CD4-positive, alpha-beta T cell (primary cell): ENCODE results near the gene MED15. TPM values are rescaled to one million over a fixed set of nuclear protein-coding genes. Genes with fewer than 3 reads are reported as not detected.

Experiments
- ATAC-seq: fragments of 200-7000 bp; cut with Tn5 transposase; one replicate; pipeline ENCODE4 v1.10.0; 2022; ENCODE audit warnings: mild to moderate bottlenecking; ENCODE audit not compliant: poor library complexity
- CTCF ChIA-PET: fragments of 350-600 bp; sonication (Branson Sonifier 250); formaldehyde crosslinking; loops from one replicate; lab custom pipeline; 2021; ENCODE audit warnings: antibody characterized with exemption, inconsistent platforms; lab: Charles Lee
- POLR2A ChIA-PET: fragments of 350-600 bp; sonication (Branson Sonifier 250); formaldehyde crosslinking; loops from one replicate; lab custom pipeline; 2021; ENCODE audit warnings: antibody characterized with exemption, inconsistent platforms; lab: Charles Lee
- DNase-seq, 14 experiments: peaks; one replicate each; pipeline ENCODE4 v3.0.0-alpha.2; 2013 to 2020; ENCODE audit warnings: mixed read lengths in 2 of 14
- H3K27ac ChIP-seq, 2 donors: one replicate each; pipeline versions ENCODE4 v1.5.1 to v1.7.0; 2013; ENCODE audit warnings: low read length in 2 of 2, low read depth in 1 of 2, mild to moderate bottlenecking in 1 of 2
- H3K27me3 ChIP-seq, 2 experiments: 1 replicate in 1 of 2; 2 replicates in 1 of 2; pipeline versions ENCODE4 v1.6.1 to v1.7.0; 2013; ENCODE audit warnings: low read length in 2 of 2, control low read depth in 1 of 2, mild to moderate bottlenecking in 1 of 2, moderate library complexity in 1 of 2; ENCODE audit not compliant: insufficient read depth in 2 of 2, control insufficient read depth in 1 of 2
- H3K36me3 ChIP-seq: one replicate; pipeline ENCODE4 v1.6.1; 2013; ENCODE audit warnings: low read length, control low read depth; ENCODE audit not compliant: insufficient read depth
- H3K4me1 ChIP-seq: one replicate; pipeline ENCODE4 v1.6.1; 2013; ENCODE audit warnings: low read length, control low read depth; ENCODE audit not compliant: insufficient read depth
- H3K4me3 ChIP-seq: one replicate; pipeline ENCODE4 v1.5.1; 2013; ENCODE audit warnings: mild to moderate bottlenecking, low read length, moderate library complexity
- H3K9me3 ChIP-seq, 2 experiments: 1 replicate in 1 of 2; 2 replicates in 1 of 2; pipeline versions ENCODE4 v1.6.1 to v1.7.0; 2013; ENCODE audit warnings: low read length in 2 of 2, mild to moderate bottlenecking in 2 of 2, control low read depth in 1 of 2, moderate library complexity in 1 of 2; ENCODE audit not compliant: control insufficient read depth in 1 of 2, insufficient read depth in 1 of 2
- H3K27ac Mint-ChIP-seq: one replicate; pipeline ENCODE4 v1.8.0; 2020; ENCODE audit warnings: mixed read lengths
- H3K27me3 Mint-ChIP-seq: one replicate; pipeline ENCODE4 v1.8.0; 2021; ENCODE audit warnings: mixed read lengths
- H3K36me3 Mint-ChIP-seq: one replicate; pipeline ENCODE4 v1.8.0; 2021; ENCODE audit warnings: low read depth, mixed read lengths
- H3K4me1 Mint-ChIP-seq: one replicate; pipeline ENCODE4 v1.8.0; 2021; ENCODE audit warnings: low read depth, mixed read lengths
- H3K4me3 Mint-ChIP-seq: one replicate; pipeline ENCODE4 v1.8.0; 2020; ENCODE audit warnings: mild to moderate bottlenecking, mixed read lengths
- H3K9me3 Mint-ChIP-seq: one replicate; pipeline ENCODE4 v1.8.0; 2020; ENCODE audit warnings: mixed read lengths
- intact Hi-C, 2 experiments: fragments of 100-400 bp; cut with DNase I in 1 of 2; cut with micrococcal nuclease in 1 of 2; formaldehyde crosslinking; loops; one replicate each; pipeline versions ENCODE4 v1.15.1 to v1.9.0; 2023 to 2025; cut with DNase I, micrococcal nuclease
- total RNA-seq, 174 experiments: library from RNA in 2 of 174; stranded (reverse) in 2 of 174; gene quantifications; one replicate each; pipeline ENCODE4 v1.2.3 and lab custom pipeline; 2021 to 2026
- TF ChIP-seq, protein P1 (sequence below): fragments of 200-600 bp; IDR thresholded peaks from one replicate; pipeline ENCODE4 v1.8.0; 2022; ENCODE audit warnings: antibody characterized with exemption, mild to moderate bottlenecking

The MED15 gene
- total RNA-seq, 2 experiments from 2014 or later: 181 to 191 TPM

DNA sequence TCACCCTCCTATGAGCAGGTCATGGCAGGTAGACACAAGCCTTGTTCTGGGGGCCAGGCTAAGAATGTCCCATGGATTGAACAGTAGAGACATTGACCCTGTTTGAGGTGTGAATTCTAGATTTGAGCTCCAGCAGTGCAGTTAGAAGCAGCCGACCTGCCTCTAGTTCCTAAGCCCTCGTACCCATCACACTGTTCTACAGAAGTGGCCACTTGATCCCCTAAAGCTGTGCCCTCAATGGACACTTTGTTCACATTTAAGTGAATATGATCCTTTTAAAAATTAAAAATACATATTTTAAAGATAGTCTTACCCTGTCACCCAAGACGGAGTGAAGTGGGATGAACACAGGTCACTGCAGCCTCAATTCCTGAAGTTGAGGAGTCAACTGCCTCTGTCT, 122.0 kb downstream of the MED15 start:
- TF ChIP-seq, protein P1, sequence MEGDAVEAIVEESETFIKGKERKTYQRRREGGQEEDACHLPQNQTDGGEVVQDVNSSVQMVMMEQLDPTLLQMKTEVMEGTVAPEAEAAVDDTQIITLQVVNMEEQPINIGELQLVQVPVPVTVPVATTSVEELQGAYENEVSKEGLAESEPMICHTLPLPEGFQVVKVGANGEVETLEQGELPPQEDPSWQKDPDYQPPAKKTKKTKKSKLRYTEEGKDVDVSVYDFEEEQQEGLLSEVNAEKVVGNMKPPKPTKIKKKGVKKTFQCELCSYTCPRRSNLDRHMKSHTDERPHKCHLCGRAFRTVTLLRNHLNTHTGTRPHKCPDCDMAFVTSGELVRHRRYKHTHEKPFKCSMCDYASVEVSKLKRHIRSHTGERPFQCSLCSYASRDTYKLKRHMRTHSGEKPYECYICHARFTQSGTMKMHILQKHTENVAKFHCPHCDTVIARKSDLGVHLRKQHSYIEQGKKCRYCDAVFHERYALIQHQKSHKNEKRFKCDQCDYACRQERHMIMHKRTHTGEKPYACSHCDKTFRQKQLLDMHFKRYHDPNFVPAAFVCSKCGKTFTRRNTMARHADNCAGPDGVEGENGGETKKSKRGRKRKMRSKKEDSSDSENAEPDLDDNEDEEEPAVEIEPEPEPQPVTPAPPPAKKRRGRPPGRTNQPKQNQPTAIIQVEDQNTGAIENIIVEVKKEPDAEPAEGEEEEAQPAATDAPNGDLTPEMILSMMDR: no peak
- no peak overlapping the region for H3K27ac Mint-ChIP-seq
- no peaks in the 10 kb centered on the region for H3K9me3 Mint-ChIP-seq
- CTCF ChIA-PET: no interaction called here
- H3K9me3 ChIP-seq: no peaks in the 10 kb centered on the region
- POLR2A ChIA-PET: no interaction called here
- no peak overlapping the region for H3K4me3 ChIP-seq
- intact Hi-C loops: no loop called here
- H3K4me1 ChIP-seq: no peaks in the 10 kb centered on the region
- no peaks in the 10 kb centered on the region for H3K36me3 ChIP-seq
- no peaks in the 10 kb centered on the region for H3K36me3 Mint-ChIP-seq
- H3K27ac ChIP-seq: no peak overlapping the region
- ATAC-seq: no peak
- H3K4me3 Mint-ChIP-seq: no peak overlapping the region
- H3K4me1 Mint-ChIP-seq: no peaks in the 10 kb centered on the region
- peaks cover 5% of the 10 kb centered on the region for H3K27me3 Mint-ChIP-seq
- H3K27me3 ChIP-seq: no peaks in the 10 kb centered on the region
- no peak for DNase-seq

DNA sequence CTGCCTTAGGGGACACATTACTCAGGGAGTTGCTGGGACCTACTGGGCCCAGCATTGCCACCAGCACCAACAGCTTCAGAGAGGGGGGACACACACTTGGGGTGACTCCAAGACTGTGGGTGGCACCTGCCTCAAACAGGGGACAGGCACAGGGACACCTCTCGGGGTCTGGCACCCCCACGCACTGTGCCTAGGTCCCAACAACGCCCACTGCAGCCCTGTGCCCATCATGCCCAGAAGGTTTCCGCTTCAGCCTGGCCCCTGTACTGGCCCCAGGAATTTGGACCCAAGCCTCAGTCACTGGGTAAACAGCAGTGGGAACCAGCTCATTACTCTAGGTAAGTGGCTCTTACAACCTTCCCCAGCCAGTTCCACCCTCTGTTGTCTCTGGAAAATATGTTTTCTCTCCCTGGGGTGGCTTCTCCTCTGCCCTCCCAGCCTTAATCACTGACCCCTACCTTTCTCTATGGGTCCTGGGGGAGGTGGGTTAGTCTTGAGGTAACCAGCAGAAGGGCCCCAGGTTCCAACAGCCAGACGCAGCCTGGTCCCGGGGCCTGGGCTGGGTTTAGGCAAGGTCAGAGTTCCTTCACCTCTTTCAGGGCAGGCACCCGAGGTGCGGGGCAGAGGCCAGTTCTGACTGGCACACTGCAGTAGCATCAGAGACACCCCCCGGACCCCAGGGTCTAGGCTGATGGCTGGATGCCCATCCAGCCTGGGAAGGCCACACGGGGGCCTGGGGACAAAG, 123.6 kb downstream of the MED15 start:
- Mint-ChIP-seq H3K27ac (no peak overlapping the region), H3K4me1 (no peaks in the 10 kb centered on the region), H3K27me3 (peaks cover 5% of the 10 kb centered on the region), H3K36me3 (no peaks in the 10 kb centered on the region), H3K9me3 (no peaks in the 10 kb centered on the region), H3K4me3 (no peak overlapping the region)
- TF ChIP-seq, protein P1: no peak
- no peaks in the 10 kb centered on the region for H3K4me1 ChIP-seq
- CTCF ChIA-PET: interaction anchor here (0.8 kb wide), 1 partner anchor 16 kb away, joined by 3 read pairs; no protein-coding TSS in a partner anchor
- H3K36me3 ChIP-seq: no peaks in the 10 kb centered on the region
- no peaks in the 10 kb centered on the region for H3K27me3 ChIP-seq
- H3K4me3 ChIP-seq: no peak overlapping the region
- POLR2A ChIA-PET: no interaction called here
- peaks cover 0 to 4% of the 10 kb centered on the region in 2 experiments for H3K9me3 ChIP-seq
- DNase-seq (no peak), ATAC-seq (no peak)
- no peak overlapping the region for H3K27ac ChIP-seq
- intact Hi-C loops: no loop called here

DNA sequence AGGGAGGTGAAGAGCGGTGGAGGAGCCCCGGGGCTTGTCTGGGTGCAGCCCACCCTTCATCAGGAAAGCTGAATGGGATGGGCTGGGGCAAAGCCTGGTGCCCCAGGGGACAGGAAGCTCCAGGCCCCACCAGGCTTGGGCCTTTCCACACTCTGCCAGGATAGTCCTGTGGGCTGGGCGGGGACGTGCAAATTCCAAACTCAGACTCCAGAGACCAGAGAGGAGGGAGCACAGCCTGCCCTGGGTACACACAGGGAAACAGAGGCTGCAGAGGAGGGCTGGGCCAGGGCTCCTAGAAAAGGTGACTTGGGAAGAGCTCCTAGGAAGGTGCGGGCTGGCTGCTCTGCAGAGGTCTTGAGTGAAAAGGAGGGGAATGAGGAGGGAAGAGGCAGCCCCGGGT, 124.7 kb downstream of the MED15 start:
- H3K27ac ChIP-seq: no peak overlapping the region
- H3K27ac Mint-ChIP-seq: no peak overlapping the region

More for the DNA sequence above, 124.7 kb downstream of the MED15 start:
- Histone ChIP-seq H3K9me3 (peaks cover 0 to 4% of the 10 kb centered on the region in 2 experiments), H3K36me3 (no peaks in the 10 kb centered on the region), H3K4me3 (no peak overlapping the region), H3K27me3 (no peaks in the 10 kb centered on the region), H3K4me1 (no peaks in the 10 kb centered on the region)
- H3K27me3 Mint-ChIP-seq: peaks cover 5% of the 10 kb centered on the region
- ChIA-PET CTCF (interaction anchor here (0.8 kb wide), 1 partner anchor 15 kb away, joined by 3 read pairs; no protein-coding TSS in a partner anchor), POLR2A (no interaction called here)
- H3K36me3 Mint-ChIP-seq: no peaks in the 10 kb centered on the region
- no peak for DNase-seq
- no peak overlapping the region for H3K4me3 Mint-ChIP-seq
- ATAC-seq: no peak
- no peaks in the 10 kb centered on the region for H3K4me1 Mint-ChIP-seq
- TF ChIP-seq, protein P1: no peak
- H3K9me3 Mint-ChIP-seq: no peaks in the 10 kb centered on the region
- intact Hi-C loops: no loop called here
